ENCODE measurements around the gene NAV2.

The NAV2 gene

GRCh38 chr11:19996571-19996970 lies 283.9 kb downstream of the NAV2 start:
- no peak overlapping the region for H3K4me3 Mint-ChIP-seq
- DNase-seq, result no peak
- H3K27me3 Mint-ChIP-seq (ENCODE audit: low read depth, poor library complexity), result peaks cover 3% of the 10 kb centered on the region
- peaks cover 74% of the 10 kb centered on the region for H3K4me1 Mint-ChIP-seq
- TF ChIP-seq CTCF (IDR thresholded peaks at IDR 0.05), result no peak
- H3K9me3 Mint-ChIP-seq, result no peaks in the 10 kb centered on the region
- H3K27ac Mint-ChIP-seq, result peak overlapping the region; percentile 7
- no peaks in the 10 kb centered on the region for H3K36me3 Mint-ChIP-seq (ENCODE audit: low read depth)

GRCh38 chr11:20000022-20000350 lies 287.3 kb downstream of the NAV2 start:
- Mint-ChIP-seq H3K27ac (peak overlapping the region; percentile 96), H3K4me3 (peak overlapping the region; percentile 46), H3K9me3 (no peaks in the 10 kb centered on the region), H3K4me1 (peaks cover 95% of the 10 kb centered on the region), H3K36me3 (ENCODE audit: low read depth) (no peaks in the 10 kb centered on the region), H3K27me3 (ENCODE audit: low read depth, poor library complexity) (peaks cover 3% of the 10 kb centered on the region)
- TF ChIP-seq CTCF (IDR thresholded peaks at IDR 0.05), result no peak
- no peak for DNase-seq

- no peak for TF ChIP-seq CTCF (IDR thresholded peaks at IDR 0.05)
- Mint-ChIP-seq H3K4me3 (peak overlapping the region; percentile 46), H3K36me3 (ENCODE audit: low read depth) (no peaks in the 10 kb centered on the region), H3K9me3 (no peaks in the 10 kb centered on the region), H3K27ac (peak overlapping the region; percentile 96), H3K27me3 (ENCODE audit: low read depth, poor library complexity) (peaks cover 3% of the 10 kb centered on the region), H3K4me1 (peaks cover 93% of the 10 kb centered on the region)
- peak; percentile 58 for DNase-seq
These were observed 287.9 kb downstream of the NAV2 start for GRCh38 chr11:20000351-20001134.

- TF ChIP-seq CTCF (IDR thresholded peaks at IDR 0.05), result no peak
- peak overlapping the region; percentile 86 for H3K27ac Mint-ChIP-seq
- no peak overlapping the region for H3K4me3 Mint-ChIP-seq
- peaks cover 3% of the 10 kb centered on the region for H3K27me3 Mint-ChIP-seq (ENCODE audit: low read depth, poor library complexity)
- H3K36me3 Mint-ChIP-seq (ENCODE audit: low read depth), result no peaks in the 10 kb centered on the region
- H3K4me1 Mint-ChIP-seq, result peaks cover 81% of the 10 kb centered on the region
- H3K9me3 Mint-ChIP-seq, result no peaks in the 10 kb centered on the region
- no peak for DNase-seq
These were observed 289.9 kb downstream of the NAV2 start for GRCh38 chr11:20002312-20003216.

- H3K4me3 Mint-ChIP-seq, result no peak overlapping the region
- H3K36me3 Mint-ChIP-seq (ENCODE audit: low read depth), result no peaks in the 10 kb centered on the region
- no peaks in the 10 kb centered on the region for H3K27me3 Mint-ChIP-seq (ENCODE audit: low read depth, poor library complexity)
- H3K27ac Mint-ChIP-seq, result peak overlapping the region; percentile 32
- H3K4me1 Mint-ChIP-seq, result peaks cover 74% of the 10 kb centered on the region
- no peak for TF ChIP-seq CTCF (IDR thresholded peaks at IDR 0.05)
- H3K9me3 Mint-ChIP-seq, result no peaks in the 10 kb centered on the region
- no peak for DNase-seq
These were observed 290.7 kb downstream of the NAV2 start for GRCh38 chr11:20003351-20003750.
